Glutamatergic neuron (in vitro differentiated cells): ENCODE measurements around the gene COX7A2L. TPM values are rescaled to one million over a fixed set of nuclear protein-coding genes. Genes with fewer than 3 reads are reported as not detected.
A peak's percentile ranks its signal among the peaks of the same experiment; 100 is the strongest.
"Not testable (repeated sequence)": the region's sequence is repeated elsewhere in the genome, so short reads cannot be mapped to it uniquely, and the experiment has no call there.

Experiments used
- DNase-seq: peaks from one replicate; pipeline ENCODE4 v3.0.0; 2022
- H3K27ac Mint-ChIP-seq: one replicate; pipeline ENCODE4 v1.8.0; 2020; ENCODE audit warnings: mild to moderate bottlenecking, mixed read lengths, inconsistent platforms; ENCODE audit not compliant: unreplicated experiment
- H3K27me3 Mint-ChIP-seq: one replicate; pipeline ENCODE4 v1.8.0; 2020; ENCODE audit warnings: mild to moderate bottlenecking, moderate library complexity, mixed read lengths, inconsistent platforms; ENCODE audit not compliant: unreplicated experiment
- H3K36me3 Mint-ChIP-seq: one replicate; pipeline ENCODE4 v1.8.0; 2020; ENCODE audit warnings: mild to moderate bottlenecking, mixed read lengths, inconsistent platforms; ENCODE audit not compliant: unreplicated experiment
- H3K4me1 Mint-ChIP-seq: one replicate; pipeline ENCODE4 v1.8.0; 2020; ENCODE audit warnings: mild to moderate bottlenecking, low read depth, mixed read lengths, inconsistent platforms; ENCODE audit not compliant: unreplicated experiment
- H3K4me3 Mint-ChIP-seq: one replicate; pipeline ENCODE4 v1.8.0; 2020; ENCODE audit warnings: mild to moderate bottlenecking, mixed read lengths, inconsistent platforms; ENCODE audit not compliant: unreplicated experiment
- H3K9me3 Mint-ChIP-seq: one replicate; pipeline ENCODE4 v1.8.0; 2020; ENCODE audit warnings: mild to moderate bottlenecking, moderate library complexity, mixed read lengths, inconsistent platforms; ENCODE audit not compliant: unreplicated experiment
- total RNA-seq: library from RNA; stranded (reverse); fragmentation: NEBNext Ultra II Directional; extraction: Animal tissue kit (Norgen Biotek cat#: 25700); gene quantifications from one replicate; pipeline ENCODE4 v1.2.1, GENCODE V29; 2021; ENCODE audit not compliant: unreplicated experiment
- TF ChIP-seq, protein P1 (sequence below): fragments of 200-600 bp; sonication (generic); IDR thresholded peaks from one replicate; pipeline ENCODE4 v1.5.0; 2021; ENCODE audit not compliant: partially characterized antibody, unreplicated experiment

Gene COX7A2L
- total RNA-seq, 1 donor from 2014 or later: 98.8 TPM

DNA sequence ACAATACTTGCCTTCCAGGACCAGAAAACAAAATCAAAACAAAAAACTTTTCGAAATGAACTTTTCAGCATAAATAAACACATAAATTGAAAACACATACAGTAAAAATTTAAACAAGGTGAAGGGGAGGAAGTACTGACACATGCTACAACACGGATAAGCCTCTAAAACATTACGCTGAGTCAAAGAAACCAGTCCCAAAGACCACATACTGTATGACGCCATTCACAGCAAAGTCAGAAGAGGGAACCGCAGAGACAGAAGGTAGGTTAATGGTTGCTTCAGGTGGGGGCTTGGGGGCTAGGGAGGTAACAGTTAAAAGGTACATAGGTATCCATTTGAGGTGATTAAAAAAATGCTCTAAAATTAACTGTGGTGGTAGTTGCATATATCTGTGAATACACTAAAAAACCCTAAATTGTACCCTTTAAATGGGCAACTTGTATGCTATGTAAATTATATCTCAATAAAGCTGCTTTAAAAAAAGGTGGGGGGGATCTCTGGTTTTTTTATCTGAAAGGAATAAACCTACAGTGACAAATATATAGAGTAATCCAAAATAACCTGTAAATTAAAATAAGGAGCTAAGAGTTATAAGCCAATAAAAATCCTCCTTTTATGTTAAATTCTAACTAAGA is 7.1 kb downstream of the COX7A2L start:
- H3K4me1 Mint-ChIP-seq: peaks cover 25% of the 10 kb centered on the region
- H3K9me3 Mint-ChIP-seq: peaks cover under 1% of the 10 kb centered on the region
- H3K27ac Mint-ChIP-seq: no peak overlapping the region
- no peak for DNase-seq
- H3K27me3 Mint-ChIP-seq: peaks cover 2% of the 10 kb centered on the region
- TF ChIP-seq, protein P1, sequence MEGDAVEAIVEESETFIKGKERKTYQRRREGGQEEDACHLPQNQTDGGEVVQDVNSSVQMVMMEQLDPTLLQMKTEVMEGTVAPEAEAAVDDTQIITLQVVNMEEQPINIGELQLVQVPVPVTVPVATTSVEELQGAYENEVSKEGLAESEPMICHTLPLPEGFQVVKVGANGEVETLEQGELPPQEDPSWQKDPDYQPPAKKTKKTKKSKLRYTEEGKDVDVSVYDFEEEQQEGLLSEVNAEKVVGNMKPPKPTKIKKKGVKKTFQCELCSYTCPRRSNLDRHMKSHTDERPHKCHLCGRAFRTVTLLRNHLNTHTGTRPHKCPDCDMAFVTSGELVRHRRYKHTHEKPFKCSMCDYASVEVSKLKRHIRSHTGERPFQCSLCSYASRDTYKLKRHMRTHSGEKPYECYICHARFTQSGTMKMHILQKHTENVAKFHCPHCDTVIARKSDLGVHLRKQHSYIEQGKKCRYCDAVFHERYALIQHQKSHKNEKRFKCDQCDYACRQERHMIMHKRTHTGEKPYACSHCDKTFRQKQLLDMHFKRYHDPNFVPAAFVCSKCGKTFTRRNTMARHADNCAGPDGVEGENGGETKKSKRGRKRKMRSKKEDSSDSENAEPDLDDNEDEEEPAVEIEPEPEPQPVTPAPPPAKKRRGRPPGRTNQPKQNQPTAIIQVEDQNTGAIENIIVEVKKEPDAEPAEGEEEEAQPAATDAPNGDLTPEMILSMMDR: no peak
- no peaks in the 10 kb centered on the region for H3K36me3 Mint-ChIP-seq
- no peak overlapping the region for H3K4me3 Mint-ChIP-seq

DNA sequence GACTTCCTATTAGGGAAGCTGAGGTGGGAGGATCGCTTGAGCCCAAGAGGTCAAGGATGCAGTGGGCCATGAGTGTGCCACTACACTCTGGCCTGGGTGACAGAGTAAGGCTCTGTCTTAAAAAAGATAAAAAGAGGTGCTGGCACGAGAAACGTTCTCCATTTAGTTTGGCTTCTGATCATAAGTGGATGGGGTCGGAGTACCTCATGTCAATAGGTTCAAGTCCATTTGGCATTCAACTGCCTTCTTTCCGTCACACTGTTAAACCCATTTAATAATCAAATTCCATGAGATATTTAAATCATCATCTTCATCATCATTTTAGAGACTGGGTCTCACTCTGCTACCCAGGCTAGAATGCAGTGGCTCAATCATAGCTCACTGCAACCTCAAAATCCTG is 9.2 kb downstream of the COX7A2L start:
- H3K4me3 Mint-ChIP-seq: no peak overlapping the region
- no peaks in the 10 kb centered on the region for H3K36me3 Mint-ChIP-seq
- TF ChIP-seq, protein P1: no peak
- DNase-seq: no peak
- H3K4me1 Mint-ChIP-seq: peaks cover 26% of the 10 kb centered on the region
- H3K9me3 Mint-ChIP-seq: peaks cover 2% of the 10 kb centered on the region
- H3K27me3 Mint-ChIP-seq: no peaks in the 10 kb centered on the region
- no peak overlapping the region for H3K27ac Mint-ChIP-seq

GRCh38 chr2:42350434-42351063 is 10.5 kb downstream of the COX7A2L start:
- H3K4me3 Mint-ChIP-seq: peak overlapping the region; percentile 8
- peak overlapping the region; percentile 24 for H3K27ac Mint-ChIP-seq
- H3K4me1 Mint-ChIP-seq: peaks cover 26% of the 10 kb centered on the region
- no peaks in the 10 kb centered on the region for H3K27me3 Mint-ChIP-seq
- H3K36me3 Mint-ChIP-seq: no peaks in the 10 kb centered on the region
- DNase-seq: no peak
- H3K9me3 Mint-ChIP-seq: peaks cover 2% of the 10 kb centered on the region
- TF ChIP-seq, protein P1: no peak

DNA sequence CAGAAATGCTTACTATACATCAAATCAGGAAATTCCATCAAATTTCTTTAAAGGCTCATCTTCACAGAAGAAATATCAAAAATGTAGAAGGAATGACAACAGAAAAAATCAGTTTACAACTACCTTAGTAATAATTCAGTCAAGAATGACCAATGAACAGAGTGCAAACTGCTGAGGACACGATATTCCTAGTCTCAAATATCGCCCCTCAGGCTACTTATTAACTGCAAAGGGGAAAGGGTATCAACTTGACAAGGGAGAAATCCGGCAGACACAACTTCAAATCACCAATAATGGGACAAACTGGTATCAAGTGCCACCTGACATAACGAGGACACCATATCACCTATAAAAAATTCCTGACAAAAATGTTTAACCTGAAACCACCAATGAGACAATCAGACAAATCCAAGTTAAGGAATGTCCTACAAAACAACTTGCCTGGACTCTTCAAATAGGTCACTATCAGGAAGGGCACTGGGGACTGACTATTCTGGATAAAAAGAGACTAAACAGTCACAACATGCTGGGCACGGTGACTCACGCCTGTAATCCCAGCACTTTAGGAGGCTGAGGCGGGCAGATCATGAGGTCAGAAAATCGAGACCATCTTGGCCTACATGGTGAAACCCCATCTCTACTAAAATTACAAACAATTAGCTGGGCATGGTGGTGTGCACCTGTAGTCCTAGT is 12.8 kb downstream of the COX7A2L start:
- Mint-ChIP-seq H3K27ac (peak overlapping the region; percentile 17), H3K27me3 (no peaks in the 10 kb centered on the region), H3K9me3 (peaks cover 2% of the 10 kb centered on the region), H3K4me3 (peak overlapping the region; percentile 49), H3K4me1 (peaks cover 26% of the 10 kb centered on the region), H3K36me3 (no peaks in the 10 kb centered on the region)
- no peak for DNase-seq
- TF ChIP-seq, protein P1: no peak

DNA sequence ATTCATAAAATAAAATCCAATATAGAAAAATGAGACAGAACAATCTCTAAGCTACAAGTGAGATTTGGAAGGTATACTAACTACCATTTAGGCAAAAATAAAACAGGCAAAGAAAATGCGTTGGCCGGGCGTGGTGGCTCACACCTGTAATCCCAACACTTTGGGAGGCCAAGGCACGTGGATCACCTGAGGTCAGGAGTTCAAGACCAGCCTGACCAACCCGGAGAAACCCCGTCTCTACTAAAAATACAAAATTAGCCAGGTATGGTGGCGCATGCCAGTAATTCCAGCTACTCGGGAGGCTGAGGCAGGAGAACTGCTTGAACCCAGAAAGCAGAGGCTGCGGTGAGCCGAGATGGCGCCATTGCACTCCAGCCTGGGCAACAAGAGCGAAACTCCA is 13.5 kb downstream of the COX7A2L start:
- H3K4me3 Mint-ChIP-seq, H3K36me3 Mint-ChIP-seq, H3K27me3 Mint-ChIP-seq, H3K27ac Mint-ChIP-seq, H3K9me3 Mint-ChIP-seq, DNase-seq: not testable (repeated sequence)
- peaks cover 32% of the 10 kb centered on the region for H3K4me1 Mint-ChIP-seq

DNA sequence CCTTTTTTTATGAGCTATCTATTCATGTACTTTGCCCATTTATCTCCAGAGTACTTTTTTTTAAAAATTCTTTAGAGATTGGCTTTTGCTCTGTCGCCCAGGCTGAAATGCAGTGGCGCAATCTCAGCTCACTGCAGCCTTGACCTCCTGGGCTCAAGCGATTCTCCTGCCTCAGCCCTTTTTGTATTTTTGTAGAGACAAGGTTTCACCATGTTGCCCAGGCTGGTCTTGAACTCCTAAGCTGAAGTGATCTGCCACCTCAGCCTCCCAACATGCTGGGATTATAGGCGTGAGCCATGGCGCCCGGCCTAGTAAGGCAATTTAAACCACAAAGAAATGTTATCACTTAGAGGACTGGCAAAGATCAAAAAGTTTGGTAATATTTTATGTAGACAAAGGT is 14.2 kb downstream of the COX7A2L start:
- not testable (repeated sequence) for H3K27ac Mint-ChIP-seq, H3K4me3 Mint-ChIP-seq, DNase-seq, H3K36me3 Mint-ChIP-seq, H3K9me3 Mint-ChIP-seq, H3K27me3 Mint-ChIP-seq
- H3K4me1 Mint-ChIP-seq: peaks cover 37% of the 10 kb centered on the region
